HCT116 (cell line): ENCODE data around the gene MYLK. TPM values are rescaled to one million over a fixed set of nuclear protein-coding genes. Genes with fewer than 3 reads are reported as not detected.

Experiments used
- ATAC-seq: fragments of 200-7000 bp; cut with Tn5 transposase; 2 replicates; pipeline ENCODE4 v1.9.1; 2020; ENCODE audit warnings: mild to moderate bottlenecking, moderate library complexity
- BruUV-seq: library from RNA; stranded (reverse); fragments of 400-500 nt; replicated peaks from 2 replicates; lab custom pipeline; 2021; lab: Mats Ljungman, UMichigan
- CTCF ChIA-PET: fragments of 300-600 bp; sonication (Branson Sonifier 250); formaldehyde crosslinking; loops from one replicate; lab custom pipeline; 2021; ENCODE audit warnings: antibody characterized with exemption; lab: Charles Lee
- POLR2A ChIA-PET: fragments of 300-600, 350-600 bp; sonication (Branson Sonifier 250); formaldehyde crosslinking; loops from one replicate; lab custom pipeline; 2021; ENCODE audit warnings: antibody characterized with exemption; lab: Charles Lee
- RAD21 ChIA-PET, 2 experiments: fragments of 300-600 bp; sonication (Branson Sonifier 250); formaldehyde crosslinking; loops; one replicate each; lab custom pipeline; 2023; ENCODE audit warnings: low total read pairs in 2 of 2; ENCODE audit not compliant: uncharacterized antibody in 2 of 2, unreplicated experiment in 2 of 2, low non-redundant PET in 1 of 2; lab: Charles Lee
- DNase-seq: peaks from one replicate; pipeline ENCODE4 v3.0.0-alpha.2; 2010; ENCODE audit warnings: low read depth, low spot score
- H2AFZ ChIP-seq: fragments of 200-600 bp; shearing (Covaris generic), sonication (generic); 2 replicates; pipeline ENCODE4 v1.6.1; 2017; ENCODE audit warnings: low read depth, mixed run types, mixed read lengths, antibody characterized with exemption, low read length; ENCODE audit not compliant: poor library complexity, severe bottlenecking
- H3K27ac ChIP-seq: 2 replicates; pipeline ENCODE4 v1.5.1; 2012; ENCODE audit warnings: low read depth, low read length
- H3K27me3 ChIP-seq: fragments of 200-600 bp; sonication (generic); 2 replicates; pipeline ENCODE4 v1.6.1; 2016; ENCODE audit warnings: mixed run types, low read length, mixed read lengths; ENCODE audit not compliant: insufficient read depth
- H3K36me3 ChIP-seq, 2 experiments: fragments of 200-500 bp in 1 of 2; fragments of 200-600 bp in 1 of 2; sonication (Bioruptor generic) in 1 of 2; sonication (generic) in 1 of 2; 2 replicates each; pipeline versions ENCODE4 v1.5.1 to v1.6.1; 2014 to 2016; ENCODE audit warnings: low read length in 2 of 2, inconsistent platforms in 1 of 2, mixed read lengths in 1 of 2, mixed run types in 1 of 2; ENCODE audit not compliant: insufficient read depth in 2 of 2, control insufficient read depth in 1 of 2
- H3K4me1 ChIP-seq, 2 experiments: fragments of 200-600 bp in 1 of 2; sonication (generic) in 1 of 2; 2 replicates each; pipeline versions ENCODE4 v1.5.1 to v1.6.1; 2012 to 2017; ENCODE audit warnings: low read length in 2 of 2, inconsistent platforms in 1 of 2, mild to moderate bottlenecking in 1 of 2, mixed read lengths in 1 of 2, mixed run types in 1 of 2, moderate library complexity in 1 of 2; ENCODE audit not compliant: insufficient read depth in 2 of 2, control insufficient read depth in 1 of 2
- H3K4me2 ChIP-seq: fragments of 200-600 bp; sonication (generic); 2 replicates; pipeline ENCODE4 v1.6.1; 2017; ENCODE audit warnings: mixed run types, low read length, mixed read lengths
- H3K4me3 ChIP-seq, 2 experiments: fragments of 200-600 bp in 1 of 2; sonication (generic) in 1 of 2; replicated peaks in 1 of 2; 2 replicates each; pipeline ENCODE4 v1.5.1; 2011 to 2016; ENCODE audit warnings: low read length in 2 of 2, control low read depth in 1 of 2, low read depth in 1 of 2, mild to moderate bottlenecking in 1 of 2, mixed read lengths in 1 of 2, mixed run types in 1 of 2
- H3K79me2 ChIP-seq: fragments of 200-600 bp; sonication (generic); 2 replicates; pipeline ENCODE4 v1.6.1; 2017; ENCODE audit warnings: mild to moderate bottlenecking, mixed run types, low read length, moderate library complexity, mixed read lengths; ENCODE audit not compliant: insufficient read depth
- H3K9ac ChIP-seq: fragments of 200-600 bp; sonication (generic); 2 replicates; pipeline ENCODE4 v1.6.1; 2016; ENCODE audit warnings: low read length, mixed read lengths
- H3K9me2 ChIP-seq: fragments of 200-600 bp; sonication (generic), shearing (Covaris generic); 2 replicates; pipeline ENCODE4 v1.6.1; 2017; ENCODE audit warnings: mixed run types, mild to moderate bottlenecking, moderate library complexity; ENCODE audit not compliant: insufficient read depth
- H3K9me3 ChIP-seq, 2 experiments: fragments of 200-500 bp in 1 of 2; fragments of 200-600 bp in 1 of 2; sonication (Bioruptor generic) in 1 of 2; sonication (generic) in 1 of 2; 2 replicates each; pipeline ENCODE4 v1.6.1; 2014 to 2017; ENCODE audit warnings: low read length in 2 of 2, mixed read lengths in 2 of 2, inconsistent platforms in 1 of 2, low read depth in 1 of 2, mild to moderate bottlenecking in 1 of 2, mixed run types in 1 of 2, moderate library complexity in 1 of 2; ENCODE audit not compliant: control insufficient read depth in 1 of 2, insufficient read depth in 1 of 2
- H4K20me1 ChIP-seq: fragments of 200-600 bp; sonication (generic), shearing (Covaris generic); 2 replicates; pipeline ENCODE4 v1.6.1; 2017; ENCODE audit warnings: mixed run types, mild to moderate bottlenecking, moderate library complexity; ENCODE audit not compliant: insufficient read depth
- ATF3 ChIP-seq: IDR thresholded peaks from 2 replicates; pipeline ENCODE4 v1.6.1; 2012
- CBX3 ChIP-seq: IDR thresholded peaks from 2 replicates; pipeline ENCODE4 v1.6.1; 2012; ENCODE audit warnings: low read depth
- CEBPB ChIP-seq: IDR thresholded peaks from 2 replicates; pipeline ENCODE4 v1.6.1; 2012; ENCODE audit warnings: low read depth
- CTCF ChIP-seq, 3 experiments: fragments of 200-600 bp in 1 of 3; sonication (generic) in 1 of 3; IDR thresholded peaks in 2 of 3; conservative IDR thresholded peaks in 1 of 3; 2 replicates each; pipeline ENCODE4 v1.5.1; 2012 to 2017; ENCODE audit warnings: low read depth in 2 of 3, low read length in 2 of 3, antibody characterized with exemption in 1 of 3, borderline replicate concordance in 1 of 3, control low read depth in 1 of 3, mild to moderate bottlenecking in 1 of 3, mixed read lengths in 1 of 3, mixed run types in 1 of 3, moderate library complexity in 1 of 3; ENCODE audit not compliant: insufficient read depth in 1 of 3
- EGR1 ChIP-seq: IDR thresholded peaks from 2 replicates; pipeline ENCODE4 v1.6.1; 2012; ENCODE audit warnings: low read depth
- ELF1 ChIP-seq: IDR thresholded peaks from 2 replicates; pipeline ENCODE4 v1.6.1; 2012; ENCODE audit warnings: low read depth, borderline replicate concordance
- EZH2 ChIP-seq: fragments of 200-600 bp; sonication (generic); IDR thresholded peaks from 2 replicates; pipeline ENCODE4 v1.6.1; 2017; ENCODE audit warnings: antibody characterized with exemption, mixed run types
- EZH2phosphoT487 ChIP-seq: fragments of 200-600 bp; IDR thresholded peaks from 2 replicates; pipeline ENCODE4 v1.6.1; 2018; ENCODE audit warnings: antibody characterized with exemption, borderline replicate concordance
- JUND ChIP-seq: IDR thresholded peaks from 2 replicates; pipeline ENCODE4 v1.6.1; 2012
- POLR2A ChIP-seq: IDR thresholded peaks from 2 replicates; pipeline ENCODE4 v1.7.0; 2011; ENCODE audit warnings: borderline replicate concordance; ENCODE audit not compliant: insufficient read depth, insufficient read length; ENCODE audit errors: extremely low read depth
- RAD21 ChIP-seq: IDR thresholded peaks from 2 replicates; pipeline ENCODE4 v1.6.1; 2012; ENCODE audit warnings: low read depth, mild to moderate bottlenecking
- REST ChIP-seq: IDR thresholded peaks from 2 replicates; pipeline ENCODE4 v1.6.1; 2012; ENCODE audit warnings: low read depth
- SIN3A ChIP-seq: IDR thresholded peaks from 2 replicates; pipeline ENCODE4 v1.6.1; 2012; ENCODE audit warnings: low read depth
- SRF ChIP-seq: IDR thresholded peaks from 2 replicates; pipeline ENCODE4 v1.6.1; 2012; ENCODE audit warnings: low read depth
- YY1 ChIP-seq: IDR thresholded peaks from 2 replicates; pipeline ENCODE4 v1.6.1; 2011; ENCODE audit warnings: low read length, low read depth, moderate library complexity, mild to moderate bottlenecking; ENCODE audit not compliant: insufficient replicate concordance; ENCODE audit errors: extremely low read depth
- ZBTB33 ChIP-seq: IDR thresholded peaks from 2 replicates; pipeline ENCODE4 v1.6.1; 2011; ENCODE audit warnings: mild to moderate bottlenecking, low read length, moderate library complexity; ENCODE audit not compliant: insufficient replicate concordance; ENCODE audit errors: extremely low read depth
- ZFX ChIP-seq: fragments of 450-650 bp; IDR thresholded peaks from 2 replicates; pipeline ENCODE4 v1.6.1; 2017
- intact Hi-C: fragments of 100-400 bp; cut with micrococcal nuclease; formaldehyde crosslinking; loops from 2 replicates; pipeline ENCODE4 v1.10.0; 2022
- total RNA-seq: library from RNA; stranded (reverse); gene quantifications from one replicate; pipeline ENCODE4 v1.2.1, GENCODE V29; 2021; ENCODE audit not compliant: unreplicated experiment

MYLK gene
- total RNA-seq, 1 experiment from 2014 or later, result 3.8 TPM

GRCh38 chr3:123635217-123635616, 248.9 kb downstream of the MYLK start (continued):
- TF ChIP-seq ATF3, result no peak
- TF ChIP-seq YY1, result no peak
- TF ChIP-seq ELF1, result no peak
- TF ChIP-seq ZBTB33, result no peak
- no peak for TF ChIP-seq EGR1

GRCh38 chr3:123634149-123635051, 249.7 kb downstream of the MYLK start:
- Histone ChIP-seq H3K79me2 (no peaks in the 10 kb centered on the region), H3K9ac (no peak overlapping the region), H3K36me3 (no peaks in the 10 kb centered on the region), H3K27ac (no peak overlapping the region), H3K4me3 (no peak overlapping the region), H4K20me1 (no peaks in the 10 kb centered on the region), H3K9me3 (no peaks in the 10 kb centered on the region), H3K27me3 (no peaks in the 10 kb centered on the region), H3K4me1 (peaks cover 0 to 12% of the 10 kb centered on the region in 2 experiments; a peak in 2 of 4 replicates), H3K4me2 (no peak overlapping the region)
- no peak for DNase-seq
- ChIA-PET RAD21 (no interaction called here), POLR2A (no interaction called here)
- intact Hi-C loops, result no loop called here
- no peak for TF ChIP-seq CTCF (IDR thresholded peaks at IDR 0.05 in 2 of 3, conservative IDR thresholded peaks at IDR 0.05 in 1 of 3; ENCODE audit: borderline replicate concordance in 1 of 3, insufficient read depth in 1 of 3, low read depth in 2 of 3, low read length in 2 of 3)
- TF ChIP-seq EZH2, result no peak
- TF ChIP-seq SIN3A, result no peak
- no peak for TF ChIP-seq CEBPB
- no peak for TF ChIP-seq ZFX
- TF ChIP-seq EGR1, result no peak
- TF ChIP-seq JUND, result no peak
- TF ChIP-seq POLR2A, result no peak
- TF ChIP-seq YY1, result no peak
- no peak for TF ChIP-seq RAD21
- no peak for TF ChIP-seq REST
- TF ChIP-seq EZH2phosphoT487, result no peak
- TF ChIP-seq SRF, result no peak
- no peak for TF ChIP-seq CBX3
- TF ChIP-seq, all 23 proteins: peak for 0
- no peak for ATAC-seq
- no peak overlapping the region for H2AFZ ChIP-seq
- H3K9me2 ChIP-seq, result no peaks in the 10 kb centered on the region
- CTCF ChIA-PET, result no interaction called here
- BruUV-seq, result no TSS peak
